ENCODE data around the gene QSOX1.

Gene QSOX1

DNA sequence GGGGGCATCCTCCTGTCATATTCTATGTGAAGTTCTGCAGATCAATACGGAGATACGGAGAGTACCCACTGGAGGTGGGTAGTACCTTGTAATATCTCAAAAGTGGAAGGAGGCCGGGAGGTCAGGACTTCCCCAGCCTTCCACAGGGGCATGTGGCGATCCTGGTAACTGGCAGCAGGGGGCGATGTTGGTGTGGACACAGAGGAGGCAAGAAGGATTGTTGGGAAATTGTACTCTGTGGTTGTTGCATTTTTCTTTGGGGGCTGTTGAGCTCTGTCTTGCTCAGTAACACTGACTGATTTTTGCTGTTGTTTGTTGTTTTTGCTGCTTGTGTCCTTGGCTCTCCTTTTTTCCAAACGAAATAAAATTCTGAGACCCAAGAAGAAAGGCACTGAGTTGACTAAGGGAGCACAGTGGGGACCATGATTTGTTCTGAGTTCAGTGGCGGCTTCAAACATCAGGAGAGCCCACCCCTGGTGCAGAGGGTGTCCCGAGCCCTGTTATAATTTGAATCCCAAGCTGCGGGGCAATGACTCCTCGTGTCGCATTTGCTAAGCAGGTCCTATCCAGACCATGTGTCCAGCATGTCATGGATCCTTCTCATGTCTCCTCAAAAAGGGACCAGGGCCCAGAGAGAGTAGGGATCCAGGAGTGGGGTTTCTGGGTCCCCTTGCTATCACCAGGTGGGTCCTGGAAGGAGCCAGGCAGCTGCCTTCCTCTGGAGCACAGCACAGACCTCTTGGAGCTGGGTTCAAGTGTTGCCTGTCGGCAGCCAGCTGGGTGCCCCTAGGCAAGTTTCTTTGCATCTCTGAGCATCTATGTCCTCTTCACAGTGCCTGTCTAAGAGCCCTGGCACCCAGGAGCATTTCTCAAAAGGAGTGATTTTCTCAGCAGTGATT, 98.2 kb downstream of the QSOX1 start:
- peak; percentile 32 for DNase-seq
